ENCODE data around the gene SUSD6.

SUSD6 gene

DNA sequence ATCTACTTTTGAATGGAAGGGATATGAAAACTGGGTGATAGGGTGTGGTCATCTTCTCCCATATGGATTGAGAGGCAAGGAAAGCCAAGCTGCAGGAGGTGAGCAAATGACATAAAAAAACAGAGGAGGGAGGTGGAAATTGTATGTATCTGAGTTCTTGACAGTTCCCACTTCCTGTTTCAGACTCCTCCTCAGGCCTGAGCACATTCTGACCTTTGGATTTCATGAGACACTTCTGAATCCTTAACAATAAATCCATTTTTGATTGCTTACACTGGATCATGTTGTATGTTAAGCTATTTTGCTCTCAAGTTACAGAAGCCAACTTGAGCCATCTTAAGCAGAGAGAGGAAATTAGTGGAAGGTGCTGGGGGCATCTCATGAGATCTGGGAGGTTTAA lies 143.9 kb downstream of the SUSD6 start:
- no peaks in the 10 kb centered on the region for H3K79me2 ChIP-seq (ENCODE audit: control insufficient read depth, insufficient read depth, low read length)
- H3K4me2 ChIP-seq (ENCODE audit: low read length): no peak overlapping the region
- no peaks in the 10 kb centered on the region for H3K4me1 ChIP-seq (ENCODE audit: control insufficient read depth, low read depth, low read length)
- no peak overlapping the region for H2BK15ac ChIP-seq (replicated peaks; ENCODE audit: low read depth)
- no peak overlapping the region for H3K56ac ChIP-seq (ENCODE audit: low read length)
- H3K18ac ChIP-seq (ENCODE audit: low read length): no peak overlapping the region
- H2AK5ac ChIP-seq (ENCODE audit: low read length): no peak overlapping the region
- no peak overlapping the region for H3K4me3 ChIP-seq (ENCODE audit: low read length)
- no peaks in the 10 kb centered on the region for H3K27me3 ChIP-seq (ENCODE audit: insufficient read depth, low read length, poor library complexity)
- no peak overlapping the region for H2BK120ac ChIP-seq (ENCODE audit: low read depth, low read length)
- H3K9ac ChIP-seq (ENCODE audit: low read length): no peak overlapping the region
- no peak for DNase-seq
- H3K4ac ChIP-seq (ENCODE audit: low read depth, low read length): no peak overlapping the region
- H4K8ac ChIP-seq (ENCODE audit: low read depth, low read length): no peak overlapping the region
- H3K79me1 ChIP-seq (ENCODE audit: low read length): no peaks in the 10 kb centered on the region
- H3K36me3 ChIP-seq (ENCODE audit: control insufficient read depth, insufficient read depth, low read length): no peaks in the 10 kb centered on the region
- no peak overlapping the region for H2BK5ac ChIP-seq (ENCODE audit: low read length)
- no peak overlapping the region for H4K5ac ChIP-seq (ENCODE audit: low read length)
- H3K23ac ChIP-seq (ENCODE audit: low read length): no peak overlapping the region
- H3K27ac ChIP-seq (ENCODE audit: low read depth, low read length): no peak overlapping the region

DNA sequence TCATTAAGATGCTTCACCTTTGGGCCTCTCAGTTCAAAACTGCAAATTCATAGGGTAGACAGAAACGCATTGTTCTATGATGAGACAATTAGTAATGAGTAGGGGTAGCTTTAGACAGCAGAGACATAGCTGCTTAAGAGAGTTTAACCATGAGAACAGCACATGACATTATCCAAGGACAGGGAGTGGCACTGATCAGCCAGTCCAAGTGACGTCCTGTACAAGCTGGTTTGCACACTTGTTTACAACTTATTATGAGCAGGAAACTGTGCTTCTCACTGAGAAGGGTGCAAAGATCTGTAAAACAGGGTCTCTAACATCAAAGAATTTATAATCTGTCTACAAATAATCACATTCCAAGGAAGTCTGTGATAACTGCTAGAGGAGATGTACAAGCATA lies 144.4 kb downstream of the SUSD6 start:
- no peak overlapping the region for H3K4me3 ChIP-seq (ENCODE audit: low read length)
- WGBS (ENCODE audit: extremely low coverage, insufficient coverage, low lambda C conversion rate): no CpG with 5 or more reads among the region's 2 CpGs

DNA sequence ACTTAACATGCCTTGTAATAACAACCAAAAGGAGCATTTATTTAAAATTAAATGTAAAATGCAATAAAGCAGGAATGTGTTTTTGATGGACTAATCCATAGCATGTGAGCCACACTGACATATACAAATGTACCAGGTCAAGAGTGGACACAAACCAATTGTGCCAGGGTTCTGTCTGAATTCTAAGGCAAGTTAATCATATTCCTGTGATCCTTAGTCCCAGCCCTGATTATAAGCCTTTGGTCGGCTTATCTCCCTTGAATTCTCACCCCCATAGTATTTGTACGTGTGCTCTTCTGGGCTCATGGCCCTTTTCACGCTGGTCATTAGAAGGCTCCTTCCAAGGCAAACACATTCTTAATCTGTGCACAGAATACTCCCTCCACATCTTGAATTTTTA lies 144.9 kb downstream of the SUSD6 start:
- H3K9ac ChIP-seq (ENCODE audit: low read length): no peak overlapping the region
- no peak for DNase-seq
- H3K4me2 ChIP-seq (ENCODE audit: low read length): no peak overlapping the region
- no peaks in the 10 kb centered on the region for H3K27me3 ChIP-seq (ENCODE audit: insufficient read depth, low read length, poor library complexity)
- H3K79me2 ChIP-seq (ENCODE audit: control insufficient read depth, insufficient read depth, low read length): no peaks in the 10 kb centered on the region
- H3K27ac ChIP-seq (ENCODE audit: low read depth, low read length): no peak overlapping the region
- no peak overlapping the region for H3K23ac ChIP-seq (ENCODE audit: low read length)
- H4K5ac ChIP-seq (ENCODE audit: low read length): no peak overlapping the region
- H3K4ac ChIP-seq (ENCODE audit: low read depth, low read length): no peak overlapping the region
- H2BK15ac ChIP-seq (replicated peaks; ENCODE audit: low read depth): no peak overlapping the region
- H3K79me1 ChIP-seq (ENCODE audit: low read length): no peaks in the 10 kb centered on the region
- H2BK120ac ChIP-seq (ENCODE audit: low read depth, low read length): no peak overlapping the region
- H3K18ac ChIP-seq (ENCODE audit: low read length): no peak overlapping the region
- H3K36me3 ChIP-seq (ENCODE audit: control insufficient read depth, insufficient read depth, low read length): no peaks in the 10 kb centered on the region
- no peak overlapping the region for H2BK5ac ChIP-seq (ENCODE audit: low read length)
- no peak overlapping the region for H2AK5ac ChIP-seq (ENCODE audit: low read length)
- no peak overlapping the region for H4K8ac ChIP-seq (ENCODE audit: low read depth, low read length)
- H3K56ac ChIP-seq (ENCODE audit: low read length): no peak overlapping the region
- H3K4me3 ChIP-seq (ENCODE audit: low read length): no peak overlapping the region
- no CpG with 5 or more reads among the region's 3 CpGs for WGBS (ENCODE audit: extremely low coverage, insufficient coverage, low lambda C conversion rate)
- no peaks in the 10 kb centered on the region for H3K4me1 ChIP-seq (ENCODE audit: control insufficient read depth, low read depth, low read length)

More for the DNA sequence above, 144.4 kb downstream of the SUSD6 start:
- no peak for DNase-seq
- H2BK5ac ChIP-seq (ENCODE audit: low read length): no peak overlapping the region
- no peak overlapping the region for H2AK5ac ChIP-seq (ENCODE audit: low read length)
- no peak overlapping the region for H3K56ac ChIP-seq (ENCODE audit: low read length)
- no peak overlapping the region for H3K23ac ChIP-seq (ENCODE audit: low read length)
- H3K18ac ChIP-seq (ENCODE audit: low read length): no peak overlapping the region
- H2BK15ac ChIP-seq (replicated peaks; ENCODE audit: low read depth): no peak overlapping the region
- no peak overlapping the region for H2BK120ac ChIP-seq (ENCODE audit: low read depth, low read length)
- H3K9ac ChIP-seq (ENCODE audit: low read length): no peak overlapping the region
- H4K8ac ChIP-seq (ENCODE audit: low read depth, low read length): no peak overlapping the region
- H3K79me2 ChIP-seq (ENCODE audit: control insufficient read depth, insufficient read depth, low read length): no peaks in the 10 kb centered on the region
- H3K4ac ChIP-seq (ENCODE audit: low read depth, low read length): no peak overlapping the region
- H3K27ac ChIP-seq (ENCODE audit: low read depth, low read length): no peak overlapping the region
- H4K5ac ChIP-seq (ENCODE audit: low read length): no peak overlapping the region
- H3K27me3 ChIP-seq (ENCODE audit: insufficient read depth, low read length, poor library complexity): no peaks in the 10 kb centered on the region
- H3K36me3 ChIP-seq (ENCODE audit: control insufficient read depth, insufficient read depth, low read length): no peaks in the 10 kb centered on the region
- no peak overlapping the region for H3K4me2 ChIP-seq (ENCODE audit: low read length)
- no peaks in the 10 kb centered on the region for H3K4me1 ChIP-seq (ENCODE audit: control insufficient read depth, low read depth, low read length)
- H3K79me1 ChIP-seq (ENCODE audit: low read length): no peaks in the 10 kb centered on the region

DNA sequence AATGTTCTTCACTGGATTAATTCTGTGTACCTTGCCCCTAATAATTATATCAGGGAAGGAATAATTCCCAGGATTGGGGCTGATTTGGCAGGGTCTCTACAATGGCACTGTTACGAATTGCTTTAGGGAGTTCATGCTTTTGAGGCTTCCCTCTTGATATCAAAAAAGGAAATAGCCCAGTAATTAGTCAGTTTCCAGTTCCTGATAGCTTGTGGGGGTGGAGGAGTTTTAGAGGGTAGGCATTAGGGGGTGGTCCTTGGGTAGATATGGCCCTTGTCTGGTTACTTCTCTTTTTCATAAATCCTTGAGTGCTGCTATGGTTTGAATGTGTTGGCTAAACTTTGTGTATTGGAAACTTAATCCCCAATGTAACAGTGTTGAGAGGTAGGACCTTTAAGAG lies 149.4 kb downstream of the SUSD6 start:
- Histone ChIP-seq H3K27ac (ENCODE audit: low read depth, low read length) (no peak overlapping the region), H3K4me2 (ENCODE audit: low read length) (no peak overlapping the region), H3K18ac (ENCODE audit: low read length) (no peak overlapping the region), H4K5ac (ENCODE audit: low read length) (no peak overlapping the region), H3K36me3 (ENCODE audit: control insufficient read depth, insufficient read depth, low read length) (no peaks in the 10 kb centered on the region), H3K27me3 (ENCODE audit: insufficient read depth, low read length, poor library complexity) (no peaks in the 10 kb centered on the region), H2BK5ac (ENCODE audit: low read length) (no peak overlapping the region), H3K56ac (ENCODE audit: low read length) (no peak overlapping the region), H3K79me1 (ENCODE audit: low read length) (no peaks in the 10 kb centered on the region), H3K9ac (ENCODE audit: low read length) (no peak overlapping the region), H3K4me3 (ENCODE audit: low read length) (no peak overlapping the region), H2BK120ac (ENCODE audit: low read depth, low read length) (no peak overlapping the region), H4K8ac (ENCODE audit: low read depth, low read length) (peak overlapping the region; percentile 56), H3K4me1 (ENCODE audit: control insufficient read depth, low read depth, low read length) (no peaks in the 10 kb centered on the region), H2BK15ac (replicated peaks; ENCODE audit: low read depth) (no peak overlapping the region), H2AK5ac (ENCODE audit: low read length) (no peak overlapping the region), H3K4ac (ENCODE audit: low read depth, low read length) (no peak overlapping the region), H3K23ac (ENCODE audit: low read length) (no peak overlapping the region), H3K79me2 (ENCODE audit: control insufficient read depth, insufficient read depth, low read length) (no peaks in the 10 kb centered on the region)
- no CpG with 5 or more reads among the region's 1 CpG for WGBS (ENCODE audit: extremely low coverage, insufficient coverage, low lambda C conversion rate)
- no peak for DNase-seq

DNA sequence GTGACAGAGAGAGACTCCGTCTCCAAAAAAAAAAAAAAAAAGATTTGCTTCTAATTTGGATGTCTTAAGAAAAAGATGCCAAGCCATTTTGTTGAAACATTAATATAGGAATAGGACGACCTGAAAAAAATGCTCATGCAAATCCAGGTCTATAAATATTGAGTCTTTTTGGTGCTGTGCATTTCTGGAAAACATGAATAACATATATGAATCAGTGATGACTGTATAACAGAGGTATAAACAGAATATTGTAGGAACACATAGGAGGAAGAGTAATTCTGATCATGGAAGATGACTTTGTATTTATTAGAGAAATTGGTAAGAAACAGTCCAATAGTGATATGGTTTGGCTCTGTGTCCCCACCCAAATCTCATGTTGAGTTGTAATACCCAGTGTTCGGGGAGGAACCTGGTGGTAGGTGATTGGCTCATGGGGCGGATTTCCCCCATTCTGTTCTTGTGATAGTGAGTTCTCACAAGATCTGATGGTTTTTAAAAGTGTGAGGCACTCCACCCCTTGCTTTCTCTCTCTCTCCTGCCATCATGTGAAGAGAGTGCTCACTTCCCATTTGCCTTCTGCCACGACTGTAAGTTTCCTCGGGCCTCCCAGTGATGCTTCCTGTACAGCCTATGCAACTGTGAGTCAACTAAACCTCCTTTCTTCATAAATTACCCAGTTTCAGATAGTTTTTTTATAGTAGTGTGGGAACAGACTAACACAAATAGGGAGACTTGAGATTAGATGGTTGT lies 152.5 kb downstream of the SUSD6 start:
- Histone ChIP-seq H3K4me1 (ENCODE audit: control insufficient read depth, low read depth, low read length) (peaks cover 4% of the 10 kb centered on the region), H3K56ac (ENCODE audit: low read length) (no peak overlapping the region), H2AK5ac (ENCODE audit: low read length) (no peak overlapping the region), H2BK15ac (replicated peaks; ENCODE audit: low read depth) (no peak overlapping the region), H3K18ac (ENCODE audit: low read length) (no peak overlapping the region), H3K4me2 (ENCODE audit: low read length) (no peak overlapping the region), H3K23ac (ENCODE audit: low read length) (no peak overlapping the region), H2BK120ac (ENCODE audit: low read depth, low read length) (no peak overlapping the region), H4K5ac (ENCODE audit: low read length) (no peak overlapping the region), H3K27ac (ENCODE audit: low read depth, low read length) (no peak overlapping the region), H2BK5ac (ENCODE audit: low read length) (no peak overlapping the region), H3K4ac (ENCODE audit: low read depth, low read length) (no peak overlapping the region), H3K27me3 (ENCODE audit: insufficient read depth, low read length, poor library complexity) (no peaks in the 10 kb centered on the region), H3K79me1 (ENCODE audit: low read length) (peaks cover 5% of the 10 kb centered on the region), H3K79me2 (ENCODE audit: control insufficient read depth, insufficient read depth, low read length) (peaks cover 18% of the 10 kb centered on the region), H3K36me3 (ENCODE audit: control insufficient read depth, insufficient read depth, low read length) (peaks cover 8% of the 10 kb centered on the region), H3K4me3 (ENCODE audit: low read length) (no peak overlapping the region), H3K9ac (ENCODE audit: low read length) (no peak overlapping the region), H4K8ac (ENCODE audit: low read depth, low read length) (no peak overlapping the region)
- WGBS (ENCODE audit: extremely low coverage, insufficient coverage, low lambda C conversion rate): no CpG with 5 or more reads among the region's 6 CpGs
- DNase-seq: no peak

Data from mesendoderm (in vitro differentiated cells).